HEK293T (cell line): Measurements from ENCODE around the gene CLDN7.

ENCODE experiments used
- ARNT ChIP-seq: fragments of 450-650 bp; IDR thresholded peaks from 2 replicates; pipeline ENCODE4 v1.6.1; 2017; ENCODE audit warnings: mild to moderate bottlenecking
- ELF4 ChIP-seq: fragments of 450-650 bp; IDR thresholded peaks from 2 replicates; pipeline ENCODE4 v1.6.1; 2017; ENCODE audit warnings: antibody characterized with exemption
- FOXA1 ChIP-seq: fragments of 450-650 bp; IDR thresholded peaks from 2 replicates; pipeline ENCODE4 v1.6.1; 2016; ENCODE audit warnings: mild to moderate bottlenecking
- LEF1 ChIP-seq: fragments of 450-650 bp; IDR thresholded peaks from 2 replicates; pipeline ENCODE4 v1.6.1; 2017; ENCODE audit warnings: mild to moderate bottlenecking, borderline replicate concordance
- SP1 ChIP-seq: fragments of 450-650 bp; IDR thresholded peaks from 2 replicates; pipeline ENCODE4 v1.6.1; 2017
- SUZ12 ChIP-seq: fragments of 450-650 bp; IDR thresholded peaks from 2 replicates; pipeline ENCODE4 v1.6.1; 2016; ENCODE audit warnings: mild to moderate bottlenecking
- TARDBP ChIP-seq: fragments of 450-650 bp; IDR thresholded peaks from 2 replicates; pipeline ENCODE4 v1.6.1; 2016
- ZNF384 ChIP-seq: fragments of 450-650 bp; IDR thresholded peaks from 2 replicates; pipeline ENCODE4 v1.6.1; 2016

GRCh38 chr17:7256766-7257456, 5.4 kb downstream of the CLDN7 start:
- TF ChIP-seq SUZ12 (no peak), ZNF384 (no peak), TARDBP (no peak), LEF1 (no peak), ARNT (no peak), ELF4 (no peak), SP1 (no peak), FOXA1 (no peak)
